ENCODE data around the gene BCL11A. TPM values are rescaled to one million over a fixed set of nuclear protein-coding genes. Genes with fewer than 3 reads are reported as not detected.

Gene BCL11A
- total RNA-seq, 3 donors from 2014 or later (not counting 1 experiment from before 2014, with no cell fraction given): 2.6 to 3.5 (median 3.0) TPM

DNA sequence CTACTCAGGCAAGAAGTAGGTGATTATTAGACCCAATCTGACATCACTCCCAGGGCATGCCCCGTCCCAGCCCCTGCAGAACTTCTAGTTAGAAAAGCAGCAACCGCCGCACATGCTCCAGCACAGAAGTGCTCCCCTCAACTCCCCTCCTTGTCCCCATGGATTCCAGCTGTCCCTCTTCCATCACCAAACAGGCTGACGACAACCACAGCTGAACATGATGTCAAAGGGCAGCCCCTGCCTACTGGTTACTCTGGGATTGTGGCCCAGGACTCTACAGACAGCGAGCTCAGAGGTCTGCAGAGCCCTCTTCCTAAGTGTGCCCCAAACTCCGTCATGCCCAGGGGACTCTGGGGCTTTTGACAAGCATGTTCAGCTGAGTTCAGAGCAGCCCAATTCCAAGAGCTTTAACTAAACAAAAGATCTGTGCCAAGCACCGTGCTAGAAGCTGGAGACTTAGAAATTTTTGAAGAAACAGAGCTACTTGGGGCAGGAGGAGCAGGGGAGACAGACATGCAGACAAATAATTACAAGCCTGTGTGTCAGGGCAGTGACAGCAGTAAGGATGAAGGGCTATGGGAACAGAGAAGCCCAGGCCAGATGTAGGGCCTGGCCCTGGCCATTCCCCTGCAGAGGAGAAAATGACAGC lies 148.1 kb downstream of the BCL11A start:
- no peaks in the 10 kb centered on the region for H3K9me3 Mint-ChIP-seq

More for the DNA sequence above, 148.1 kb downstream of the BCL11A start:
- Mint-ChIP-seq H3K4me3 (no peak overlapping the region), H3K27me3 (ENCODE audit: low read depth in 2 of 2) (peaks cover 2 to 21% of the 10 kb centered on the region in 2 donors), H3K4me1 (peaks cover 7% of the 10 kb centered on the region in 2 donors), H3K36me3 (no peaks in the 10 kb centered on the region), H3K27ac (no peak overlapping the region)
- Histone ChIP-seq H3K4me3 (ENCODE audit: low read length) (no peak overlapping the region), H3K27ac (ENCODE audit: low read length) (no peak overlapping the region), H3K4me1 (ENCODE audit: control insufficient read depth, insufficient read depth, low read length) (peaks cover 7% of the 10 kb centered on the region), H3K27me3 (ENCODE audit: control insufficient read depth, insufficient read depth, low read length) (no peaks in the 10 kb centered on the region), H3K36me3 (ENCODE audit: control insufficient read depth, insufficient read depth, low read length) (no peaks in the 10 kb centered on the region), H3K9me3 (ENCODE audit: control insufficient read depth, insufficient read depth, low read length) (no peaks in the 10 kb centered on the region)
- 85% methylated on average over 7 of the region's 7 CpGs for WGBS (ENCODE audit: insufficient coverage)
- intact Hi-C loops (cut with micrococcal nuclease): no loop called here
- ATAC-seq (no peak), DNase-seq (no peak)
- TF ChIP-seq, protein P1, sequence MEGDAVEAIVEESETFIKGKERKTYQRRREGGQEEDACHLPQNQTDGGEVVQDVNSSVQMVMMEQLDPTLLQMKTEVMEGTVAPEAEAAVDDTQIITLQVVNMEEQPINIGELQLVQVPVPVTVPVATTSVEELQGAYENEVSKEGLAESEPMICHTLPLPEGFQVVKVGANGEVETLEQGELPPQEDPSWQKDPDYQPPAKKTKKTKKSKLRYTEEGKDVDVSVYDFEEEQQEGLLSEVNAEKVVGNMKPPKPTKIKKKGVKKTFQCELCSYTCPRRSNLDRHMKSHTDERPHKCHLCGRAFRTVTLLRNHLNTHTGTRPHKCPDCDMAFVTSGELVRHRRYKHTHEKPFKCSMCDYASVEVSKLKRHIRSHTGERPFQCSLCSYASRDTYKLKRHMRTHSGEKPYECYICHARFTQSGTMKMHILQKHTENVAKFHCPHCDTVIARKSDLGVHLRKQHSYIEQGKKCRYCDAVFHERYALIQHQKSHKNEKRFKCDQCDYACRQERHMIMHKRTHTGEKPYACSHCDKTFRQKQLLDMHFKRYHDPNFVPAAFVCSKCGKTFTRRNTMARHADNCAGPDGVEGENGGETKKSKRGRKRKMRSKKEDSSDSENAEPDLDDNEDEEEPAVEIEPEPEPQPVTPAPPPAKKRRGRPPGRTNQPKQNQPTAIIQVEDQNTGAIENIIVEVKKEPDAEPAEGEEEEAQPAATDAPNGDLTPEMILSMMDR (IDR thresholded peaks at IDR 0.05): no peak

Other genes with a start within 250 kb of the BCL11A start
- gene PAPOLG, start 202.6 kb upstream of the BCL11A start, total RNA-seq: 10 to 100 TPM; 19.6 to 25.4 (median 19.8) TPM